Liver (tissue), 3 donors: ENCODE data around the gene SCGB1D1.

Experiments used
- EGR1 ChIP-seq, 2 donors: IDR thresholded peaks; 2 replicates each; pipeline ENCODE4 v1.6.1; 2016 to 2018; ENCODE audit warnings: antibody characterized with exemption in 2 of 2, low read depth in 2 of 2
- FOXA1 ChIP-seq: IDR thresholded peaks from 2 replicates; pipeline ENCODE4 v1.6.1; 2016; ENCODE audit warnings: antibody characterized with exemption
- FOXA2 ChIP-seq: IDR thresholded peaks from 2 replicates; pipeline ENCODE4 v1.6.1; 2016; ENCODE audit warnings: antibody characterized with exemption
- GABPA ChIP-seq, 2 donors: IDR thresholded peaks in 1 of 2; conservative IDR thresholded peaks in 1 of 2; 2 replicates each; pipeline ENCODE4 v1.6.1; 2016; ENCODE audit warnings: antibody characterized with exemption in 2 of 2, mild to moderate bottlenecking in 1 of 2, moderate library complexity in 1 of 2
- JUND ChIP-seq, 2 donors: IDR thresholded peaks; 2 replicates each; pipeline ENCODE4 v1.6.1; 2016; ENCODE audit warnings: antibody characterized with exemption in 2 of 2
- NR2F2 ChIP-seq: IDR thresholded peaks from 2 replicates; pipeline ENCODE4 v1.6.1; 2016; ENCODE audit warnings: antibody characterized with exemption
- RAD21 ChIP-seq, 2 donors: IDR thresholded peaks; 2 replicates each; pipeline ENCODE4 v1.6.1; 2016; ENCODE audit warnings: antibody characterized with exemption in 2 of 2, mild to moderate bottlenecking in 2 of 2
- SP1 ChIP-seq: IDR thresholded peaks from 2 replicates; pipeline ENCODE4 v1.6.1; 2018; ENCODE audit warnings: antibody characterized with exemption, mild to moderate bottlenecking
- TAF1 ChIP-seq: conservative IDR thresholded peaks from 2 replicates; pipeline ENCODE4 v1.6.1; 2016; ENCODE audit warnings: antibody characterized with exemption, mild to moderate bottlenecking
- YY1 ChIP-seq: IDR thresholded peaks from 2 replicates; pipeline ENCODE4 v1.6.1; 2016; ENCODE audit warnings: antibody characterized with exemption, mild to moderate bottlenecking
- TF ChIP-seq, protein P1 (sequence below): fragments of 150-350 bp; IDR thresholded peaks from 2 replicates; pipeline ENCODE4 v1.5.1; 2017; ENCODE audit warnings: improper control_type of control experiment, low read depth, low read length; ENCODE audit not compliant: missing input control
- TF ChIP-seq, protein P2 (sequence below): IDR thresholded peaks from 2 replicates; pipeline ENCODE4 v1.6.1; 2016; ENCODE audit warnings: antibody characterized with exemption
- TF ChIP-seq, protein P3 (sequence below): IDR thresholded peaks from 2 replicates; pipeline ENCODE4 v1.6.1; 2016; ENCODE audit warnings: antibody characterized with exemption
- TF ChIP-seq, protein P4 (sequence below): IDR thresholded peaks from 2 replicates; pipeline ENCODE4 v1.6.1; 2016; ENCODE audit warnings: antibody characterized with exemption, mild to moderate bottlenecking
- donor health status: healthy.
- donor health status: healthy.

DNA sequence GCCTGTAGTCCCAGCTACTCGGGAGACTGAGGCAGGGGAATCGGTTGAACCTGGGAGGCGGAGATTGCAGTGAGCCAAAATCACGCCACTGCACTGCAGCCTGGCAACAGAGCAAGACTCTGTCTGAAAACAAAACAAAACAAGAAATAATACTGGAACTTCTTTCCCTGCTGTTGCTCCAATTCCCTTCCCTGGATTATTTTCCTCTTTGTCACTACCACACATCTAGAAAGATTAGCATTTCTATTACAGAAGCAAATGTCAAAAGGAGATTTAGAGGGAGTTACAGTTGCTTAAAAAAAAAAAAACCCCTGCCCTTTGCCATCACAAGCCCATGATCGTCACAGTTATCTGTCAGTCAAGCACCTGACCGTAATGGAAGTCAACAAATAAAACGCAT, 17.7 kb upstream of the SCGB1D1 start:
- no peak for TF ChIP-seq JUND (IDR thresholded peaks at IDR 0.05)
- TF ChIP-seq, protein P1, sequence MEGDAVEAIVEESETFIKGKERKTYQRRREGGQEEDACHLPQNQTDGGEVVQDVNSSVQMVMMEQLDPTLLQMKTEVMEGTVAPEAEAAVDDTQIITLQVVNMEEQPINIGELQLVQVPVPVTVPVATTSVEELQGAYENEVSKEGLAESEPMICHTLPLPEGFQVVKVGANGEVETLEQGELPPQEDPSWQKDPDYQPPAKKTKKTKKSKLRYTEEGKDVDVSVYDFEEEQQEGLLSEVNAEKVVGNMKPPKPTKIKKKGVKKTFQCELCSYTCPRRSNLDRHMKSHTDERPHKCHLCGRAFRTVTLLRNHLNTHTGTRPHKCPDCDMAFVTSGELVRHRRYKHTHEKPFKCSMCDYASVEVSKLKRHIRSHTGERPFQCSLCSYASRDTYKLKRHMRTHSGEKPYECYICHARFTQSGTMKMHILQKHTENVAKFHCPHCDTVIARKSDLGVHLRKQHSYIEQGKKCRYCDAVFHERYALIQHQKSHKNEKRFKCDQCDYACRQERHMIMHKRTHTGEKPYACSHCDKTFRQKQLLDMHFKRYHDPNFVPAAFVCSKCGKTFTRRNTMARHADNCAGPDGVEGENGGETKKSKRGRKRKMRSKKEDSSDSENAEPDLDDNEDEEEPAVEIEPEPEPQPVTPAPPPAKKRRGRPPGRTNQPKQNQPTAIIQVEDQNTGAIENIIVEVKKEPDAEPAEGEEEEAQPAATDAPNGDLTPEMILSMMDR, result no peak
- TF ChIP-seq FOXA1, result no peak
- no peak for TF ChIP-seq RAD21 (IDR thresholded peaks at IDR 0.05)
- no peak for TF ChIP-seq EGR1 (IDR thresholded peaks at IDR 0.05; ENCODE audit: low read depth in 2 of 2)
- no peak for TF ChIP-seq TAF1
- TF ChIP-seq, protein P2, sequence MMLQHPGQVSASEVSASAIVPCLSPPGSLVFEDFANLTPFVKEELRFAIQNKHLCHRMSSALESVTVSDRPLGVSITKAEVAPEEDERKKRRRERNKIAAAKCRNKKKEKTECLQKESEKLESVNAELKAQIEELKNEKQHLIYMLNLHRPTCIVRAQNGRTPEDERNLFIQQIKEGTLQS, result no peak
- no peak for TF ChIP-seq YY1
- no peak for TF ChIP-seq GABPA (IDR thresholded peaks at IDR 0.05 in 1 of 2, conservative IDR thresholded peaks at IDR 0.05 in 1 of 2)
- TF ChIP-seq, protein P3, sequence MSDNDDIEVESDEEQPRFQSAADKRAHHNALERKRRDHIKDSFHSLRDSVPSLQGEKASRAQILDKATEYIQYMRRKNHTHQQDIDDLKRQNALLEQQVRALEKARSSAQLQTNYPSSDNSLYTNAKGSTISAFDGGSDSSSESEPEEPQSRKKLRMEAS, result no peak
- TF ChIP-seq, protein P4, sequence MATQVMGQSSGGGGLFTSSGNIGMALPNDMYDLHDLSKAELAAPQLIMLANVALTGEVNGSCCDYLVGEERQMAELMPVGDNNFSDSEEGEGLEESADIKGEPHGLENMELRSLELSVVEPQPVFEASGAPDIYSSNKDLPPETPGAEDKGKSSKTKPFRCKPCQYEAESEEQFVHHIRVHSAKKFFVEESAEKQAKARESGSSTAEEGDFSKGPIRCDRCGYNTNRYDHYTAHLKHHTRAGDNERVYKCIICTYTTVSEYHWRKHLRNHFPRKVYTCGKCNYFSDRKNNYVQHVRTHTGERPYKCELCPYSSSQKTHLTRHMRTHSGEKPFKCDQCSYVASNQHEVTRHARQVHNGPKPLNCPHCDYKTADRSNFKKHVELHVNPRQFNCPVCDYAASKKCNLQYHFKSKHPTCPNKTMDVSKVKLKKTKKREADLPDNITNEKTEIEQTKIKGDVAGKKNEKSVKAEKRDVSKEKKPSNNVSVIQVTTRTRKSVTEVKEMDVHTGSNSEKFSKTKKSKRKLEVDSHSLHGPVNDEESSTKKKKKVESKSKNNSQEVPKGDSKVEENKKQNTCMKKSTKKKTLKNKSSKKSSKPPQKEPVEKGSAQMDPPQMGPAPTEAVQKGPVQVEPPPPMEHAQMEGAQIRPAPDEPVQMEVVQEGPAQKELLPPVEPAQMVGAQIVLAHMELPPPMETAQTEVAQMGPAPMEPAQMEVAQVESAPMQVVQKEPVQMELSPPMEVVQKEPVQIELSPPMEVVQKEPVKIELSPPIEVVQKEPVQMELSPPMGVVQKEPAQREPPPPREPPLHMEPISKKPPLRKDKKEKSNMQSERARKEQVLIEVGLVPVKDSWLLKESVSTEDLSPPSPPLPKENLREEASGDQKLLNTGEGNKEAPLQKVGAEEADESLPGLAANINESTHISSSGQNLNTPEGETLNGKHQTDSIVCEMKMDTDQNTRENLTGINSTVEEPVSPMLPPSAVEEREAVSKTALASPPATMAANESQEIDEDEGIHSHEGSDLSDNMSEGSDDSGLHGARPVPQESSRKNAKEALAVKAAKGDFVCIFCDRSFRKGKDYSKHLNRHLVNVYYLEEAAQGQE, result no peak
- no peak for TF ChIP-seq NR2F2
- TF ChIP-seq FOXA2, result no peak
- TF ChIP-seq SP1, result no peak
